Jurkat, Clone E6-1 (cell line): Measurements from ENCODE around the gene SYTL3.
"Not testable (repeated sequence)": the region's sequence is repeated elsewhere in the genome, so short reads cannot be mapped to it uniquely, and the experiment has no call there.

Experiments used
- DNase-seq: peaks from one replicate; pipeline ENCODE4 v3.0.0-alpha.2; 2011; ENCODE audit warnings: low read depth, low spot score
- H3K4me3 ChIP-seq: 2 replicates; pipeline ENCODE4 v1.5.1; 2011; ENCODE audit warnings: mild to moderate bottlenecking, low read length, control low read depth, moderate library complexity

Gene SYTL3

GRCh38 chr6:158780988-158781691 is 131.3 kb downstream of the SYTL3 start:
- H3K4me3 ChIP-seq, result no peak overlapping the region

GRCh38 chr6:158781692-158782373 is 132.0 kb downstream of the SYTL3 start:
- H3K4me3 ChIP-seq, result no peak overlapping the region
- no peak for DNase-seq

More at GRCh38 chr6:158780988-158781691, 131.3 kb downstream of the SYTL3 start:
- no peak for DNase-seq

GRCh38 chr6:158782432-158783166 is 132.7 kb downstream of the SYTL3 start:
- no peak overlapping the region for H3K4me3 ChIP-seq
- DNase-seq, result no peak

- DNase-seq, result no peak
Measured at GRCh38 chr6:158783167-158783450, 133.3 kb downstream of the SYTL3 start.

GRCh38 chr6:158783851-158784250 is 134.0 kb downstream of the SYTL3 start:
- no peak overlapping the region for H3K4me3 ChIP-seq
- DNase-seq, result no peak

More at GRCh38 chr6:158783167-158783450, 133.3 kb downstream of the SYTL3 start:
- H3K4me3 ChIP-seq, result no peak overlapping the region

GRCh38 chr6:158784505-158784904 is 134.7 kb downstream of the SYTL3 start:
- DNase-seq, result no peak
- no peak overlapping the region for H3K4me3 ChIP-seq

GRCh38 chr6:158785036-158785435 is 135.2 kb downstream of the SYTL3 start:
- H3K4me3 ChIP-seq, result no peak overlapping the region
- no peak for DNase-seq

- no peak overlapping the region for H3K4me3 ChIP-seq
- DNase-seq, result no peak
Measured at GRCh38 chr6:158786645-158787304, 136.9 kb downstream of the SYTL3 start.

- DNase-seq, result no peak
- no peak overlapping the region for H3K4me3 ChIP-seq
Measured at GRCh38 chr6:158787395-158787794, 137.5 kb downstream of the SYTL3 start.

- H3K4me3 ChIP-seq, result peak overlapping the region; percentile 43
- DNase-seq, result peak; percentile 89
Measured at GRCh38 chr6:158789115-158789917, 139.5 kb downstream of the SYTL3 start.

- DNase-seq, result no peak
- no peak overlapping the region for H3K4me3 ChIP-seq
Measured at GRCh38 chr6:158791274-158791855, 141.5 kb downstream of the SYTL3 start.

- not testable (repeated sequence) for H3K4me3 ChIP-seq, DNase-seq
Measured at GRCh38 chr6:158792505-158792904, 142.7 kb downstream of the SYTL3 start.

GRCh38 chr6:158793432-158793831 is 143.6 kb downstream of the SYTL3 start:
- no peak for DNase-seq
- H3K4me3 ChIP-seq, result no peak overlapping the region

GRCh38 chr6:158795516-158795915 is 145.7 kb downstream of the SYTL3 start:
- H3K4me3 ChIP-seq, result no peak overlapping the region
- no peak for DNase-seq

GRCh38 chr6:158796353-158796752 is 146.5 kb downstream of the SYTL3 start:
- DNase-seq, result no peak
- H3K4me3 ChIP-seq, result no peak overlapping the region

- no peak for DNase-seq
- H3K4me3 ChIP-seq, result no peak overlapping the region
Measured at GRCh38 chr6:158797331-158798310, 147.8 kb downstream of the SYTL3 start.

GRCh38 chr6:158798311-158798710 is 148.5 kb downstream of the SYTL3 start:
- DNase-seq, result no peak
- no peak overlapping the region for H3K4me3 ChIP-seq
